Regular cardiac myocyte (primary cell): ENCODE results near the gene SPACA5. TPM values are rescaled to one million over a fixed set of nuclear protein-coding genes. Genes with fewer than 3 reads are reported as not detected.

Experiments
- total RNA-seq: library from RNA; depleted of rRNA; stranded (reverse); fragments of >200 nt; gene quantifications from 2 replicates; pipeline ENCODE4 v1.2.3, GENCODE V29; 2014

The SPACA5 gene
- not detected in 2 replicates for total RNA-seq

DNA sequence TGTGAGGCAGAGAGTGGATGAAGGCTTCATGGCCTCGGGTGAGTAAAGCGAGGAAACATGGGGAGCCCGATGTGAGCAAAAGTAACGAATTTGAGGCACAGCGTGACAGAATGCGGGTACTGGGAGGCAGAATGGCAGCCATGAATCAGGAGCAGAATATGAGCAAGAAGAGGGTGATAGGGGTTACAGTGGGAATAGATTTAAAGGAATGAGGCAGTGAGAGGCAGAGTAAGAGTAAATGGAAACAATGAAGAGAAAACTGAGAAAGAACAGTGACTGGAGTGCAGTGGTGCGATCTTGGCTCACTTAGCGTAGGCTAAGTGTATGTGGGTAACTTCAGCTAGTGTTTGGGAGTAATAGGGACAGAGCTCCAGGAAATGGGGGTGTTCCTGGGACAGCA is at the start of gene SPACA5:
Gene SPACA5 (plus strand): TSS at position 301 of the 400 bp plus-strand sequence. CDS start 815 bp downstream, outside the sequence.

DNA sequence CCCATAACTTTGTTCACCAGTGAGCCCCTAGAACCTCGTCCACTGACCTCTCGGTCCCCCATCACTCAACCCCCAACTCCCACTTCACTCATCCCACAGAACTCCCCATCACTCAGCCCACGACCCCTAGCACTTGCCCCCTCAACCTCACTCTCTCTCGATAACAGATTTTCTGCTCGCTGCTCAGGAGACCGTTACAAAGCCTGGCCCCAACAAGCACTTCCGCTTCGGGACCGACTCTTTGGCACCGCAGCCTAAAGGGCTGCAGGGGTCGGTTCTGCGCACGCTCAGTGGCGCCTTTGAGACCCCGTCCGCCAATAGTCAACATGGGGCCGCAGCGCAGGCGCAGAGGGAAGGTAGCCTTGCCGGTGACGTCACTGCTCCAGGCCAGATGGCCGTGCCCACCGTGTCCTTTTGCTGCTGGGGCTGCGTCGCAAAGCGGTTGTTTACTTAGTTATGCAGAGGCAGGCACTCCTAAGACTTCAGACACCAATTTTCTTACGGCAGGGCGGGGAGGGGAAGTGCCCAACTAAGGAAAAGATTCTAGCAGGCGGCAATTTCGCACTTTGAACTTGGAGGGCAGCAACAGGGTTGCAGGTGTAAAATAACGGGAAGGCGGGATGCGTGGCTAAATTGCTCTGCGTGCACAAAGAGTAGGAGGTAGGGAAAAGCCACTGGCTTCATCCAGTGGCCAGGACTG is 2.9 kb upstream of the SPACA5 start, which contains the start of gene ZNF182:
Gene ZNF182 (minus strand): TSS at position 232 of the 700 bp plus-strand sequence. CDS start 1,380 bp downstream, outside the sequence.

Other genes starting within 250 kb of the SPACA5 start
- gene ZNF81, start 170.1 kb upstream of the SPACA5 start, total RNA-seq, result 4.6 and 9.9 TPM in 2 replicates
- 2.1 and 3.7 TPM in 2 replicates for gene ZNF182, start 3.0 kb upstream of the SPACA5 start, total RNA-seq
- gene ZNF630, start 64.7 kb downstream of the SPACA5 start, total RNA-seq, result 1.2 and 3.4 TPM in 2 replicates
- not detected in 2 replicates for gene SPACA5B, start 123.6 kb downstream of the SPACA5 start, total RNA-seq
- gene SSX5, start 189.8 kb downstream of the SPACA5 start, total RNA-seq, result not detected in 2 replicates
- gene SSX1, start 248.4 kb downstream of the SPACA5 start, total RNA-seq, result not detected in 2 replicates